NCI-H2227 (cell line): ENCODE results near the gene RASGRF2.
"Not testable (repeated sequence)": the region's sequence is repeated elsewhere in the genome, so short reads cannot be mapped to it uniquely, and the experiment has no call there.

Experiments
- DNase-seq: peaks from one replicate; lab custom pipeline; 2025; ENCODE audit not compliant: unreplicated experiment; lab: John Stamatoyannopoulos, UW

The RASGRF2 gene

GRCh38 chr5:81067406-81067805 is 107.2 kb downstream of the RASGRF2 start:
- DNase-seq, result no peak

GRCh38 chr5:81068063-81068462 is 107.9 kb downstream of the RASGRF2 start:
- no peak for DNase-seq

GRCh38 chr5:81068635-81069034 is 108.5 kb downstream of the RASGRF2 start:
- DNase-seq, result no peak

DNA sequence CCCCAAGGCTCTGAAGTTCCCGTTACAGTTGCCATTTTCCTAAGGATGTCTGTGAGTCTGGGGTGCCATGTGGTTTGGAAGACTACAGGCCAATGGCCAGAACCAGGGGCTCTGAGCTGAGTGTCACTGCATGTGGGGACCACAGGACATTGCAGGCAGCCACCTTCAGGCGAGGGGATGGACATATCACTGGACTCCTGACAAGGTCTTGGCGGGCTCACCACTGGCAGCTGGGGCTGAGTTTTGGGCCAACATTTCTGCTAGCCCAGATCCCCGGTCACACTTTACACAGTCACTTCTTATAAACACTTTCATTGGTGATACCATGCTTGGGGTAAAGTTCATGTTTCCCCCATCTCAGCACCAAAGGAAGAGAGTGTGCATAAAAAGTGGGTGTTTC is 109.8 kb downstream of the RASGRF2 start:
- DNase-seq, result no peak

- no peak for DNase-seq
Observed at GRCh38 chr5:81070571-81071255, 110.5 kb downstream of the RASGRF2 start.

DNA sequence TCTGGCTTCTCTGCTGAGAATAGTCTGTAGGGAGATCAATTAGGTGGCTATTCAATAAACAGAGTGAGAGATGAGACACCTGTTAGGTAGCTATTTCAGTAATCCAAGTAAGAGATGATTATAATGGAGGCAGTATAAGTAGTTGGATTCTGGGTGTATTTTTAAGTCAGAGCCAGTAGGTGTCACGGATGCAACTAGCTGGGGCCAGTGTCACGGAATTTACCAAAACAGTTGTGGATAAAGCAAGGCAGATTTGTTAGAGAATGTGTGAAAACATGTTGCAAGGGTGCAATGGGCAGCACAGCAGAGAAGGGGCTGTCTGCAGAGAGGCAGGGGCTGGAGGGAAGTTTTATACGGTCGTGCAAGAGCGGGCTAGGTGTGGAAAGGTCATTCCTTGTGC is 114.9 kb downstream of the RASGRF2 start:
- no peak for DNase-seq

- no peak for DNase-seq
Observed at GRCh38 chr5:81077105-81077504, 116.9 kb downstream of the RASGRF2 start.

GRCh38 chr5:81078930-81079329 is 118.8 kb downstream of the RASGRF2 start:
- no peak for DNase-seq

DNA sequence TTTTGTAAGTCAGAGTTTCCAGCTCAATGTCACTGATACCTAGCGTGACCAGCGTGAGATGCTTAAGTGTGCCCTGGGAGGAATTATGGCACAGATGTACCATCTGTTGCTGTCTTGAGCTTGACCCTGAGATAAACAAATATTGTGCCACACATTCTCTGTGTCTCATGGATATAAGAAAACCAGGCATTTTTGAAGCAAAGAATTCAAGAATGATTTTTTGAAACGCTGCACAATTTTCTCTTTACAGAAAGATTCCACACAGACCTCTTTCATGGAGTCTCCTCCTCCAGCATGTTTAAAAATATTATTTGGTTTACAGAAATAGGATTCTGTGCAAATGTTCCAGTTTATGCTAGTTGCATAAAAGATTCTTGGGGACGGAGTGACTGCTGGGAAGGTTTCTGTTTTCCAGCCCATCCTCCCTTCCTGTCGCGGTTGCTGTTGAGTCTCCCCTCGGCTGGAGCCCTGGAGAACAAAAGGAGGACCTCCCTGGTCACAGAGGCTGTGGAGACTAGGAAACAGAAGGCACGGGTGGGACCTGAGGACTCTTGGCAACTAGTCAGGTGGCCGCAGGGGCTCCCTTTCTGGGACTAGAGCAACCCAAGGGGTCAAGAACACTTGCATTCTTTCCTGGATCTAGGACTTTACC is 120.8 kb downstream of the RASGRF2 start:
- DNase-seq, result no peak

- no peak for DNase-seq
Observed at GRCh38 chr5:81081461-81081835, 121.3 kb downstream of the RASGRF2 start.

DNA sequence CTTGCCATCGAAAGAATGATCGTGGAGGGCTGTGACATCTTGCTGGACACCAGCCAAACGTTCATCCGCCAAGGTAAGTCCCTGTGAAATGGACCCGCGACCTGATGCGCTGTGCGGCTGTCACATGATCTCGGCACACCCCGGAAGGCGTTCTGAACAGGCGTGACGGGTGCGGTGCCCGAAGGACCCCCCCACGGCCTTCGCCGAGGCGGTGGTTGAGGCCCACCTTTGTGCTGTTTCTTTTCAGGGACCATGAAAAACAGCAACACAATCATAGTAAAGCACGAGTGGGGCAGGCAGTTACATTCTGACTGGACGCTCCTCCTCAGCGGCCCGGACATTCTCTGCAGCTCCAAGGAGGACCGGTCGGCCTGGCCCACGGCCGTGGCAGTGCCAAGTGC is 126.7 kb downstream of the RASGRF2 start:
- DNase-seq, result no peak

DNA sequence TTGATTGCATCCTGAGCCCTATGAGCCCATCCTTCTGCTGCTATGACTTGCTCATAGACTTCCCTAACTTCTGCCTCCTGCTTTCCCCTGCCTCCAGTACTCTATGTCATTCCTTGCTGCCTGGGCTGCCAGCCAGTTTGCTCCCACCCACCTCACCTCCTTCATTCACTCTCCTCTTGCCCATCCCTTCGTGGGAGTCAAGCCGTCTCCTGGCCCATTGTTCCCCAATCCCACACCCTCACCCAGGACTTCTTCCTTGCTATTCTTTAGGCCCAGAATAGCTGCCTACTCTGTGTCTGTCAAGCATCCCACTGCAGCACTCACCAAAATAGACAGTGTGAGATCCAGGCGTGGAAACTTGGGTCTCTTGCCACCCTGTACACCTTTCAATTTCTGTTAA is 131.0 kb downstream of the RASGRF2 start:
- no peak for DNase-seq

- no peak for DNase-seq
Observed at GRCh38 chr5:81093536-81094196, 133.5 kb downstream of the RASGRF2 start.

DNA sequence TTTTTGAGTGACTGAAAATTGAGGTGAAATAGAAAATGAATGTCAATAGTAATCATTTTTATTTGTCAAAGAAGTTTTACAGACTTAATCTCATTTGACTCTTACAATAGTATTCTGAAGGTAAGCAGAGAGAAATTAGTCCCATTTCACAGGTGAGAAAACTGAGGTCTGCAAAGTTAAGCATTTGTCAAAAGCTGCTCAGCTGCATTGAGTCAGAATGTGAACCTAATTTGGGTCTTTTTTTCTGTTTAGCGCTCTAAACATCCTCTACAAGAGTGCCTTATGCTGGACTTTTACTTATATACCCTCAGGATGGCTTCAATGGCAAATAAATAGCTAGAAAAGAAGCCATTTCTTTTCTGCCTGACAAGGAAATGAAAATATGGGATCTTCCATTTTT is 135.7 kb downstream of the RASGRF2 start:
- no peak for DNase-seq

- DNase-seq, result no peak
Observed at GRCh38 chr5:81097713-81098112, 137.6 kb downstream of the RASGRF2 start.

DNA sequence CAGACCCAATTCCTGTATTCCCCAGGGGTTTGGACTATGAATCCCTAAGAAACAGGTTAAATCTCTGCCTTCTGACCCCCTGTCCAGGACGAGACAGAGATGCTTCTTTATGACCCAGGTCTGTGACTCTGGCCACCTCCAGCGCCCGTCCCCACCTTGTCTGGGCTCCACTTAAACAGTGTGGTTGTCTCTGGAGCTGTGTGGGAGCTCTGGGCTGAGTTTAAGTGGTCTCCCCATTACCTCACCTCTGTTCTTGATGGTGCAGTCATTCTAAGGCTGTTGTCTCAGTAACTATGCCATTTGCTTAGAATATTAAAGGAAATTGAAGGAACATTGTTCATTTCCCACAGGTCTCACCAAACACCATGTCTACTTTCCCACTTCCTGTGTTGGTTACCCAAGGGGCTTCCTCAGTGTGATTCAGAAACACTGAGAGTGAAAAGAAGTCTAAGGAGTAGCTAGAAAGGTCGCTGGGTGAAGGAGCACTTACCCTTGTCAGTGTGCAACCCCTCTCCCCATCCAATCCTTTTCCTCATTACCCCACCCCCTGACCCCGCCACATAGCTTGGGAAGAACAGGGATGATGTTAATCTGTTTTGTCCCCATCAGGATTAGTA is 145.2 kb downstream of the RASGRF2 start:
- DNase-seq, result no peak

DNA sequence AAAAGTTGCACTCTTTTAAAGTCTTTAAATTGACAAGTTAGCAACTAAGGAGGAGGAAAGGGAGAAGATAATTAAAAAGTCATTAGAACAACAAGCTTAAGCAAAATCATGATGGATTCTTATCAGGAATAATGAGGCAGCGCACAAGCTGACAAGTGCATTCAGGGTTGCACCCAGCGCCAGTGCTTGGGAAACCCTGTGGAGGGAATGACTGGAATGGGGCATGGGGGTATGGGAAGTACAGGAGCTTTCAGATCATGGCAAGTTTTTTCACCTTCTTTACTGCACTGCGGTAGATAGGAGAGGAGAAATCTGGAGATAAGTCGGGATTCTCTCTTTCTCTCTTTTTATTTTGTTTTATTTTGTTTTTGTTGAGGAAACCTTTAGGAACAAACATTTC is 155.1 kb downstream of the RASGRF2 start:
- no peak for DNase-seq

- no peak for DNase-seq
Observed at GRCh38 chr5:81117566-81117965, 157.4 kb downstream of the RASGRF2 start.

DNA sequence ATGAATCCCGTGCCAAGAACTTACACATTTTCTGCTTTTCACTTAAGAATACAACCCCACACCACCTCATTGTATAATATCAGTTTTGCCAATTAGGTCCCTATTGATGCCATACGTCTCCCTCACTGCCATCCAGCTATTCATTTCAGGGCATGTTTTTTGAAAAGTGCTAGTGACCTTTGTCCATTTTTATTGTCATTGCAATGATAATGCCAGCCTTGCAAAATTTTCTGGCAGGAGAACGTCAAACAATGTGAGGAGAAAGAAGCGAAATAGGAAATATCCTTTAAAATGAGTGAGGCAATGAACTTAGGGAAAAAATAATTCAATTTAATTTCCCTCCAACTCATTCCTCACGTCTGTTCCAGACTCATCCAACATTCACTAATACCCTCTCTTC is 161.1 kb downstream of the RASGRF2 start:
- no peak for DNase-seq

- peak; percentile 0 for DNase-seq
Observed at GRCh38 chr5:81121836-81122630, 161.9 kb downstream of the RASGRF2 start.

GRCh38 chr5:81124689-81125088 is 164.5 kb downstream of the RASGRF2 start:
- DNase-seq, result not testable (repeated sequence)
